Gastrocnemius medialis (tissue), 4 donors: Measurements from ENCODE around the gene ELF4. TPM values are rescaled to one million over a fixed set of nuclear protein-coding genes. Genes with fewer than 3 reads are reported as not detected.

Experiments
- ATAC-seq, 2 donors: fragments of 150-250 bp; one replicate each; pipeline ENCODE4 v1.9.1; 2016
- DNase-seq, 2 donors: peaks; one replicate each; pipeline ENCODE4 v3.0.0-alpha.2; 2019
- H3K27ac ChIP-seq, 4 donors: fragments of 200-600 bp; sonication (generic); 1 replicate in 1 of 4; 2 replicates in 3 of 4; pipeline ENCODE4 v1.5.1; 2016 to 2018; ENCODE audit warnings: mild to moderate bottlenecking in 2 of 4, moderate library complexity in 1 of 4
- H3K27me3 ChIP-seq, 3 donors: fragments of 200-600 bp; sonication (generic) in 2 of 3; 1 replicate in 1 of 3; 2 replicates in 2 of 3; pipeline versions ENCODE4 v1.5.1 to v1.6.0; 2016 to 2019; ENCODE audit warnings: mild to moderate bottlenecking in 1 of 3, moderate library complexity in 1 of 3
- H3K36me3 ChIP-seq, 2 donors: fragments of 200-600 bp; sonication (generic) in 1 of 2; one replicate each; pipeline ENCODE4 v1.5.1; 2017 to 2018
- H3K4me1 ChIP-seq, 2 donors: fragments of 200-600 bp; sonication (generic) in 1 of 2; one replicate each; pipeline ENCODE4 v1.5.1; 2016 to 2017; ENCODE audit warnings: mild to moderate bottlenecking in 2 of 2
- H3K4me3 ChIP-seq, 4 donors: fragments of 200-600 bp; sonication (generic) in 3 of 4; 1 replicate in 1 of 4; 2 replicates in 3 of 4; pipeline ENCODE4 v1.5.1; 2016 to 2019; ENCODE audit warnings: mild to moderate bottlenecking in 2 of 4
- H3K9me3 ChIP-seq, 3 donors: fragments of 200-600 bp; sonication (generic) in 2 of 3; 1 replicate in 1 of 3; 2 replicates in 2 of 3; pipeline ENCODE4 v1.5.1; 2016 to 2019
- CTCF ChIP-seq, 5 experiments: fragments of 450-650 bp in 3 of 5; fragments of 200-600 bp in 2 of 5; sonication (generic) in 2 of 5; IDR thresholded peaks in 4 of 5; conservative IDR thresholded peaks in 1 of 5; 1 replicate in 4 of 5; 2 replicates in 1 of 5; pipeline ENCODE4 v1.5.1; 2016 to 2019; ENCODE audit warnings: antibody characterized with exemption in 5 of 5, mild to moderate bottlenecking in 3 of 5, moderate library complexity in 3 of 5
- POLR2A ChIP-seq, 2 donors: fragments of 450-650 bp; IDR thresholded peaks; one replicate each; pipeline ENCODE4 v1.6.1; 2017; ENCODE audit warnings: antibody characterized with exemption in 2 of 2, mild to moderate bottlenecking in 2 of 2, moderate library complexity in 2 of 2
- in situ Hi-C, 4 donors: fragments of 200-750 bp; cut with MboI; loops; one replicate each; pipeline versions ENCODE4 v1.15.0 to v1.8.0; 2017; ENCODE audit warnings: low sequenced_read_pairs in 4 of 4
- intact Hi-C: fragments of 100-400 bp; cut with DNase I; formaldehyde crosslinking; loops from one replicate; pipeline ENCODE4 v1.15.1; 2023; ENCODE audit warnings: low total_unique reads
- total RNA-seq, 4 donors: library from RNA; depleted of rRNA; stranded (reverse); fragments of >200 nt; gene quantifications; one replicate each; pipeline versions ENCODE4 v1.1.0 to v1.2.3, GENCODE V29; 2016

The ELF4 gene
- total RNA-seq, 4 donors from 2014 or later: 0.70 to 2.3 (median 1.4) TPM

GRCh38 chrX:130051176-130051845 lies 59.0 kb downstream of the ELF4 start:
- Histone ChIP-seq H3K36me3 (peaks cover 0 to 9% of the 10 kb centered on the region in 2 donors), H3K4me1 (peaks cover 0 to 3% of the 10 kb centered on the region in 2 donors), H3K9me3 (no peaks in the 10 kb centered on the region), H3K27me3 (no peaks in the 10 kb centered on the region), H3K4me3 (no peak overlapping the region), H3K27ac (no peak overlapping the region)
- TF ChIP-seq CTCF (IDR thresholded peaks at IDR 0.05 in 4 of 5, conservative IDR thresholded peaks at IDR 0.05 in 1 of 5) (no peak), POLR2A (IDR thresholded peaks at IDR 0.05) (no peak)
- in situ Hi-C loops (loop anchor here in 3 of 4 donors (10.0 to 25.0 kb wide), 2 partner anchors 127 to 439 kb away; no protein-coding TSS in a partner anchor), intact Hi-C loops (no loop called here)
- DNase-seq (no peak), ATAC-seq (no peak)

- peak in 1 of 2 donors; percentile 48 for DNase-seq
- H3K4me3 ChIP-seq: no peak overlapping the region
- TF ChIP-seq POLR2A (IDR thresholded peaks at IDR 0.05) (no peak), CTCF (IDR thresholded peaks at IDR 0.05 in 4 of 5, conservative IDR thresholded peaks at IDR 0.05 in 1 of 5) (no peak)
- in situ Hi-C loops: loop anchor here in 3 of 4 donors (10.0 to 25.0 kb wide), 2 partner anchors 125 to 438 kb away; no protein-coding TSS in a partner anchor
- peaks cover 0 to 9% of the 10 kb centered on the region in 2 donors for H3K36me3 ChIP-seq
- H3K27ac ChIP-seq: no peak overlapping the region
- H3K9me3 ChIP-seq: no peaks in the 10 kb centered on the region
- intact Hi-C loops: no loop called here
- ATAC-seq: peak in 1 of 2 donors; percentile 39
- H3K4me1 ChIP-seq: peaks cover 0 to under 1% of the 10 kb centered on the region in 2 donors
- no peaks in the 10 kb centered on the region for H3K27me3 ChIP-seq
These were observed 60.5 kb downstream of the ELF4 start for GRCh38 chrX:130049821-130050220.

GRCh38 chrX:130048686-130049222 lies 61.5 kb downstream of the ELF4 start:
- in situ Hi-C loops: no loop called here
- TF ChIP-seq CTCF (IDR thresholded peaks at IDR 0.05 in 4 of 5, conservative IDR thresholded peaks at IDR 0.05 in 1 of 5) (no peak), POLR2A (IDR thresholded peaks at IDR 0.05) (no peak)
- H3K36me3 ChIP-seq: peaks cover 0 to 9% of the 10 kb centered on the region in 2 donors
- DNase-seq (no peak), ATAC-seq (no peak)
- intact Hi-C loops: no loop called here
- H3K4me1 ChIP-seq: no peaks in the 10 kb centered on the region
- no peak overlapping the region for H3K27ac ChIP-seq
- no peak overlapping the region for H3K4me3 ChIP-seq
- no peaks in the 10 kb centered on the region for H3K9me3 ChIP-seq
- H3K27me3 ChIP-seq: no peaks in the 10 kb centered on the region

- H3K27me3 ChIP-seq: no peaks in the 10 kb centered on the region
- H3K36me3 ChIP-seq: peaks cover 0 to 9% of the 10 kb centered on the region in 2 donors
- in situ Hi-C loops: no loop called here
- DNase-seq (no peak), ATAC-seq (no peak)
- no peak overlapping the region for H3K27ac ChIP-seq
- H3K4me1 ChIP-seq: no peaks in the 10 kb centered on the region
- no peak overlapping the region for H3K4me3 ChIP-seq
- no peak for TF ChIP-seq POLR2A (IDR thresholded peaks at IDR 0.05)
- no peak for TF ChIP-seq CTCF (IDR thresholded peaks at IDR 0.05 in 4 of 5, conservative IDR thresholded peaks at IDR 0.05 in 1 of 5)
- no peaks in the 10 kb centered on the region for H3K9me3 ChIP-seq
- intact Hi-C loops: no loop called here
These were observed 62.9 kb downstream of the ELF4 start for GRCh38 chrX:130047416-130047815.
